Kidney capillary endothelial cell (primary cell): ENCODE measurements around the gene MT1M.
"Not testable (repeated sequence)": the region's sequence is repeated elsewhere in the genome, so short reads cannot be mapped to it uniquely, and the experiment has no call there.

ENCODE experiments used
- DNase-seq: peaks from one replicate; pipeline ENCODE4 v3.0.0-alpha.2; 2018; ENCODE audit warnings: low spot score

Gene MT1M

DNA sequence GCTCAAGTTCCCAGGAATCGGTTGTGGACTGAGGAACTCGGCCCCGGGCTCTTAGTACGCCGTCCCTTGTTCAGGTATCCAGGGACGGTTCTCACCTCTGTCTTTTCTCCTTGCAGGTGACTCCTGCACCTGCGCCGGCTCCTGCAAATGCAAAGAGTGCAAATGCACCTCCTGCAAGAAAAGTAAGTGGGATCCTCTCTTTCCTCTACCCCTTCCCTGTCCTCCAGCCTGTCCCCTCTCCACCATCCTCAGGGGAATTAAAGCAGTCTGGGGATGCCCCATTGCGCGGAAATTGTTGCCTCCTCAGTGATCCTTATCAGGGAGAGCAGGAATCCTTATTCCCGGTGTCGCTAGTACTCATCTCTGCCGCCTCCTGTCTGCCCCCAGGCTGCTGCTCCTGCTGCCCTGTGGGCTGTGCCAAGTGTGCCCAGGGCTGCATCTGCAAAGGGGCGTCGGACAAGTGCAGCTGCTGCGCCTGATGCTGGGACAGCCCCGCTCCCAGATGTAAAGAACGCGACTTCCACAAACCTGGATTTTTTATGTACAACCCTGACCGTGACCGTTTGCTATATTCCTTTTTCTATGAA, 23.5 kb upstream of the MT1M start:
- no peak for DNase-seq

DNA sequence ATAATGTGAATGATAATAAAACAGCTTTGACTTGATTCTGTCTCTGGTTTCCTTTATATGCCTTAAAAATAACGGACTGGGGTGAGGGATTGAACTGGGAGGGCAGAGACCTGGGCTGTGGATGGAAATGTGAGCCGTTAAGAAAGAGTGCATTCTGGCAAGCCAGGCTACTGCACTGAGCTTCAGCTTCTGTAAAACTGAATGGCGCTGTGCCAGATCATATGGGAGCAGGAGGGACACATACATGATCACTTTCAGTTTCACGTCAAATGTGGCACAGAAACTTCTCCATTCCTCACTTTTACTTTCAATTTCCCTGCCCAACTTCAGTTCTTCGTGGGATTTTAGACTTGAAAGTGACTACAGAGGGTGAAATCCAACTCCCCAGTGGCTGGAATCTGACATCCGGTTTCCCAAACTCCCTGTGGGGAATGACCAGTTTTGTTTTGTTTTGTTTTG, 23.0 kb upstream of the MT1M start:
- no peak for DNase-seq

DNA sequence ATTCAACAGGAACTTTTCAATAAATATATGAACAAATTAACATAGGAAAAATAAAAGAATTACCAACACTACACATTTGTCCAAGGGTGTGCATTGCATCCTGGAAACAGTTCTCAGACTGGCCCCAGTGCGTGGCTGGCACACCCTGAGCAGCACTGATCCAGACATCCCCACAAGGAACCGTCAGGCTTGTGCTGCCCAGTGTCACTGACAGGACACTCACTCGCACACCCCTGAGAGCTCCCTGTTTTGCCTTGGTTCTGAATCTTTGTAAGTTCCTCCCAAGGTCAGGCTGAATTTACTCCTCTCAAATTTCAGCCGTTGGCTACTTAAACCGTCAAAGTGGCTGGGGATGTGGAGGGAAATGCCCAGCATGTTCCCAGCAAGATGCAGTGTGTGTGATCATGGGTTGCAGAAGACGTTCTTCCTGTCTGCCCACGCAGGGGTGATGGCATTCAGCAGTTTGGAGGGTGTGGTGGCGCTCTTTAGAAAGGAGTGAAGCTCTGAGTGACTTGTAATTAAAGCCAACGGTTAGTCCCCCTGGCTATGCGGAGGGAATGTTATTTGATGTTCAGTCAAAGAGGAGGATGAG, 22.3 kb upstream of the MT1M start:
- peak; percentile 71 for DNase-seq

DNA sequence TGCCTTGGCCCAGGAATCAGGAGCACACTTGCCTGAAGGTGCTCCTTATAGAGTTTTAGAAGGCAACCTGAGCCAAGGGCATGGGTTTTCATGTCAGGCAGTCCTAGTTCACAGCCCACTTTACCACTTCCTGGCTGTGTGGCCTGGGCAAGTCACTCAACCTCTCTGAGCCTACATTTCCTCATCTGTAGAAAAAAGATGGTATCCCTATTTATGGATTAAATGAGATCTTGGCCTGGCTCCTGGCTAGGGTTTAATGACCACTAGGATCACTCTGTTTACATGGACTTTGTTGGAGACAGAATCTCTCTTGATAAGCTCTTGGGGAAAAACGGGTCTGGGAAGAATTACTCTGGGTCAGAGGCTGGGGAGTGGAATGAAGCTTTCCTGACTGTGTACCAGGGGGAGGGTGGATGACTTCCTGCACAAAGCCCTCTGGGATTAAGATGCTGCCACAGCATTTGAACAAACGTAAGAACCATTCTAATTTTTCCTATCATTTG, 21.8 kb upstream of the MT1M start:
- DNase-seq: no peak

GRCh38 chr16:56611281-56611833, 21.1 kb upstream of the MT1M start:
- no peak for DNase-seq

- no peak for DNase-seq
Observed at GRCh38 chr16:56613706-56614105, 18.8 kb upstream of the MT1M start.

DNA sequence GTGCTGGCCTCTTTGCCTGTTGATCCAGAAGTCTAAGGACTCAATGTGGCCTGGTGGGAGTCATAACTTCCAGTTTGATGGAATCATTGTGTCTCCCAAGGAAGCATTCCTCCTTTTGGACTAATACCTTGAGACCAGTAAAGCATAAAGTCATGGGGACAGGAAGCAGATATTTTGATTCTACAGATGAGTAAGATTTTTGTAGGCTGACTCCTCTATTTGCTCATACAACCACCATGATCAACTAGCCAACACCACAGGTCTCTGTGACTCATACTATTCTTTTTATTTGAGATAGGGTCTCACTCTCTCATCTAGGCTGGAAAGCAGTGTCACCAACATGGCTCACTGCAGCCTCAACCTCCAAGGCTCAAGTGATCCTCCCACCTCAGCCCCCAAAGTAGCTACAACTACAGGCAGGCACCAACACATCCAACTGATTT, 17.9 kb upstream of the MT1M start:
- peak; percentile 81 for DNase-seq

- no peak for DNase-seq
Observed at GRCh38 chr16:56615353-56615752, 17.1 kb upstream of the MT1M start.

DNA sequence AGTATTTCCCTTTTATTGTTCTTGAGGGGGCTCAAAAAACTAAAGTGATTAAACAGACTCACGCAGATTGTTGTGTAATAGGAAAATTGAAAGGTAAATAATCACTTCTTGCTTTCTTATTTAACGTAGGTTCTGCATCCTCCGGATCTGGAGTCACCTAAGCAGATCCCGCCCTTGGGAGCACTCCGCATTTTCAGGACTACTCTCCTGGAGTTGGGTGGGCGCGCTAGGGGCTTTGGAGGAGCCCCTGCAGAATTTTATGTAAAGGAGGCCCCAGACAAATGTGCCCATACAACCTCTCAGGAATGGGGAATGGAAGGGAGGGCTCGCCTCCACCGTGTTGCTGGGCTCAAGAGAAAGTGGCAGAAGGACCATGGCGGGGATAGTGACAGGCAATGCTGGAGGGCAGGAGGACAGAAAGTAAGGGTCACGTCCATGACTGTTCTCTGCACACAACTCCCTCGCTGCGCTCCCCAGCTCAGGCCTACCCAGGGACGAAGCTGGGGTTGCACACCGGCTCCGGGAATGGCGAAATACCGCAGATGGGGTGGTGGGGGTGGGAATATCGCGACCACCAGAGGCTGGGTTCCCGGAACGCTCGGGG, 15.7 kb upstream of the MT1M start:
- no peak for DNase-seq

DNA sequence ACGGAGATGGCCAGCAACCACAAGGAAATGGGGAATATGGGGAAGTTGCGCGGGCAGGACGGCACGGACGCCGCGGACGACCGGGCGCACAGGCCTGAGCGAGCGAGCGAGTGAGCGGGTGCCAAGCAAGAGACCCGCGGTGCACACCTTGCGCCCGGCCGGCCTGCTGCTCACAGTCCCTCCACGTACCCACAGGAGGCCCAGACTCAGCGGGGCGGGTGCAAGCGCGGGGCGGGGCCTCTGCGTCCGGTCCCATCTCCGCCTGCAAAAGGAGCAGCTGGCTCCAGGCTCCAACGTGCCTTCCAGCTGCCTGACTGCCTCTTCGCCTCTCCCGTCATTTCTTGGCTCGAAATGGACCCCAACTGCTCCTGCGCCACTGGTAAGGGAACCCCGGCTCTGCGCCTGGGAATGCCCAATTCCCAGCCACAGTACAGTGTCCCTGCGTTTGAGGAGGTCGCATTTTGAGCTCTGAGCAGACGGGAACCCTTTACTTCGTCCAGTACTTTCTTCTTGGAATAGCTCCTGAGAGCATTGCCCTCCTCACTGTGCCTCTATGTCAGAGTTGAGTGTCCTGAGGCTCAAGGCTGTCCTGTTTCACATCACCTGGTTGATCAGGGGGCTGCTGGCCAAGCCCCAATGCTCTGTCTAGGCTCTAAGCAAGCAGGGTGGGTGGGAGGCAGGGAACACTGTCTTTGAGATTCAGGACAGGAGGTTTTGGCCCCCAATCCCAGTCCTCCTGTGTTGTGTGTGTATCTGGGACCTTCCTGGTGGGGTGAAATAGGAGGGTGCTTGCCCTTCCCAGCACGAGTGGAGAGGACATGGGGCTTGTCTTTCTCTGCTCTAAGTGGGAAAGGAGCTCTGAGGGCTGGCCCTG, 15.0 kb upstream of the MT1M start:
- no peak for DNase-seq

GRCh38 chr16:56618138-56618537, 14.3 kb upstream of the MT1M start:
- no peak for DNase-seq

DNA sequence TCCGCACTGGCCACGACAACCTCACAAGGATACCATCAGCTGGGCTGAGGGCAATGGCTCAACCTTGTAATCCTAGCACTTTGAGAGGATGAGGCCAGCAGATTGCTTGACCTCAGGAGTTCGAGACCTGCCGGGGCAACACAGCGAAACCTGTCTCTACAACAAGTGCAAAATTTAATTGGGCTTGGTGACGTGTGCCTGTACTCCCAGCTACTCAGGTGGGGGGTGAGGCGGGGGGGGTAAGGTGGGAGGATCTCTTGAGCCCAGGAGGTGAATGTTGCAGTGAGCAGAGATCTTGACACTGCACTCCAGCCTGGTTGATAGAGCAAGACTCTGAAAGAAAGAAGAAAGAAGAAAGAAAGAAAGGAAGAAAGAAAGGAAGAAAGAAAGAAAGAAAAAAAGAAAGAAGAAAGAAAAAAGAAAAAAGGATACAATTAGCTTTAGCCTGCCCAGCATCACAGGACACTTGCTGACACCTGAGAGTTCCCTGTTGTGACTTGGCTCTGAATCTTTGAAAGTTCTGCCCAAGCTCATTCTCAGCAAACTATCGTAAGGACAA, 12.0 kb upstream of the MT1M start:
- DNase-seq: no peak

GRCh38 chr16:56621665-56622445, 10.6 kb upstream of the MT1M start:
- DNase-seq: not testable (repeated sequence)

- DNase-seq: not testable (repeated sequence)
Observed at GRCh38 chr16:56623184-56623583, 9.3 kb upstream of the MT1M start.

DNA sequence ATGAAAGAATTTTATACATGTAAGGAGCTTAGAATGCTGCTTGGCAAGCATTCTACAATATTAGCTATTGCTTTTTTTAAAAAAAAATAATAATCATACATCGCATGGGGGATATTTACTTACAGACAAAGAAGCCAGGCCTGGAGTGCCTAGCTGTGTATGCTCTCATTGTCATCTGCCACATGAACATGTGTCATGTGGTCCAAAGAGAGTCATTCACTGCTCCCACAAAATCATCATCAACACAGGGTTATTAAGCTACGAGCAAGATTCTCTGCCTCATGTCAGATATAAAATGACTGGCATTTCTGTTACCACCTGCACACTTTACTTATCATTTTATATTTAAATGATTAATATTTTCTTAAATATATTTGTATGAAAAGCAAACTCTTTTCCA, 8.8 kb upstream of the MT1M start:
- DNase-seq: no peak

DNA sequence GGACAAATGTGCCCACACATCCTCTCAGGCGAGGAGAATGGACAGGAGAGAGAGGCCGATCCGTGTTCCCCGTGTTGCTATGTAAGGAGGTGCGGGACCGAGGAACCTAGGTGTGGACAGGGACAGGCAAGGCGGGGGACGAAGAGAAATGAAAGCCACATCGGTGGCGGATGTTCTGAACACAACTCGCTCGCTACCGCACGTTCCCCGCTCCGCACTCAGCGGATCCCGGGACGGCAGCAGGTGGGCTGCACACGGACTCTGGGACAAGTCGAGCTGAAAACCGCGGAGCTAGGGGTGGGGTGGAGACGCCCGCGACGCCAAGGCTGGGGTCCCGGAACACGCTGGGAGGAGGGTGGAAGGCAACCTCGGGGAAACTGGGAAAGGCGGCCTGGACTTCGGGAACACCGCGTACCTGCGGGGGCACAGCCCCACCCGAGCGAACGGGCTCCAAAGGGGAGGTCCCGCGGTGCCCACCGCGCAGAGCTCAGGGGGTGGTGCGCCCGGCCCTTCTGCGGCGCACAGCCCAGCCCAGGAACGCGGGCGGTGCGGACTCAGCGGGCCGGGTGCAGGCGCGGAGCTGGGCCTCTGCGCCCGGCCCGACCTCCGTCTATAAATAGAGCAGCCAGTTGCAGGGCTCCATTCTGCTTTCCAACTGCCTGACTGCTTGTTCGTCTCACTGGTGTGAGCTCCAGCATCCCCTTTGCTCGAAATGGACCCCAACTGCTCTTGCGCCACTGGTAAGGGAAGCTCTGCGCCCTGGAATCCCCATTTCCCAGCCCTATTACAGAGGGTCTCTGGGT, 7.1 kb upstream of the MT1M start, which contains the start of gene MT1E:
Gene MT1E (plus strand): TSS at position 642 of the 803 bp plus-strand sequence. CDS start 71 bp downstream, at position 713.
- peak; percentile 79 for DNase-seq

DNA sequence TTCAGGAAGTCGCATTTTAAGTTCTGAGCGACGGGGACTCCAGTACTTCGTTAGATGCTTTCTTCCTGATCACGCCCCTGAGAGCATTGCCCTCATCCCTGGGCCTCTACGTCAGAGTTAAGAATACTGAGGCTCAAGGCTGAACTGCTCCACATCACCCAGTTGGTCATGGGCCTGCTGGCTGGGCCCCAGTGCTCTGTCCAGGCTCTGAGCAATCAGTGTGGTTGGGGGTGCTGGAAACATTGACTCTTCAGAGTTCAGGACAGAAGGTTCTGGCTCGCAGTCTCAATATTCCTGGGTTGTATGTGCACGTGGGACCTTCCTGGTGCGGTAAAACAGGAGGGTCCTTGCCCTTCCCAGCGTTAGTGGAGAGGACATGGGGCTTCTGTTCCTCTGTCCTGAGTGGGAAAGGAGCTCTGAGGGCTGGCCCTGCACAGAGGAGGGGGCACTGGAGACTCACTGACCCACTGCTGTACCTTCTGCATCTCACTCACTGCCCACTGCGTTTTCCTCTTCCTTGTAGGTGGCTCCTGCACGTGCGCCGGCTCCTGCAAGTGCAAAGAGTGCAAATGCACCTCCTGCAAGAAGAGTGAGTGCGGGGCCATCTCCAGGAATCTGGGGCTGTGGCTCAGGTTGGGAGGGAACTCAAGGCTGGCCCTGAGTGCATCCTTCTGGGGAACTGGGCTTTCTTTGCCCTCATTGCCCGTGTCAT, 6.4 kb upstream of the MT1M start:
- DNase-seq: no peak

DNA sequence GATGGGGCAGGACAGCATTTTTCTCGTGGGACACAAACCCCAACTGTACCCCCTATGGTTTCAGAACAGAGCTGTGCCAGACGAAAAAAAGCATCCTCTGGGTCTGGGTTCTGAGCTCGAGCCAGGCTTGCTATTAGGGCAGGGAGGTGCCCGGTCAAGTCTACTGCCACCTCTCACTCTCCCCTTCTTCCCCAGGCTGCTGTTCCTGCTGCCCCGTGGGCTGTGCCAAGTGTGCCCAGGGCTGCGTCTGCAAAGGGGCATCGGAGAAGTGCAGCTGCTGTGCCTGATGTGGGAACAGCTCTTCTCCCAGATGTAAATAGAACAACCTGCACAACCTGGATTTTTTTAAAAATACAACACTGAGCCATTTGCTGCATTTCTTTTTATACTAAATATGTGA, 5.8 kb upstream of the MT1M start:
- DNase-seq: no peak
